Head of caudate nucleus (tissue), 42 donors: ENCODE data around the gene POLN.

Experiments used
- DNase-seq, 42 donors: peaks; one replicate each; pipeline versions ENCODE4 v3.0.0 to v3.0.0-alpha.2; 2020 to 2021; ENCODE audit warnings: mixed read lengths in 7 of 42
- intact Hi-C: fragments of 100-400 bp; cut with DNase I; formaldehyde crosslinking; loops from one replicate; pipeline ENCODE4 v1.15.0; 2022

The POLN gene

GRCh38 chr4:2061186-2062131, 180.5 kb downstream of the POLN start:
- intact Hi-C loops, result no loop called here
- DNase-seq, result peak in 1 of 42 donors; percentile 17

- intact Hi-C loops, result no loop called here
- DNase-seq, result peak in 2 of 42 donors; percentile 18 to 33
Observed at GRCh38 chr4:2060611-2061185, 181.2 kb downstream of the POLN start.

GRCh38 chr4:2059726-2060602, 182.0 kb downstream of the POLN start:
- DNase-seq, result peak in 25 of 42 donors; percentile 36 to 81 (median 69)
- intact Hi-C loops, result no loop called here

- intact Hi-C loops, result no loop called here
- peak; percentile 66 to 94 (median 87) for DNase-seq
Observed at GRCh38 chr4:2059046-2059725, 182.7 kb downstream of the POLN start, which contains the start of gene NAT8L. Gene NAT8L, plus strand, starts transcription at chr4:2059327. Its CDS starts 185 bp downstream, at chr4:2059512.

GRCh38 chr4:2058264-2059045, 183.5 kb downstream of the POLN start:
- DNase-seq, result peak in 38 of 42 donors; percentile 50 to 86 (median 72)
- intact Hi-C loops, result no loop called here

GRCh38 chr4:2057382-2058065, 184.4 kb downstream of the POLN start:
- DNase-seq, result peak in 4 of 42 donors; percentile 3 to 46 (median 26)
- intact Hi-C loops, result no loop called here

GRCh38 chr4:2054217-2054616, 187.7 kb downstream of the POLN start:
- DNase-seq, result peak in 6 of 42 donors; percentile 3 to 40 (median 17)

GRCh38 chr4:2051086-2051485, 190.8 kb downstream of the POLN start:
- intact Hi-C loops, result no loop called here
- DNase-seq, result peak in 2 of 42 donors; percentile 3 to 7

More at GRCh38 chr4:2054217-2054616, 187.7 kb downstream of the POLN start:
- intact Hi-C loops, result no loop called here

GRCh38 chr4:2049811-2050210, 192.1 kb downstream of the POLN start:
- peak in 2 of 42 donors; percentile 7 to 21 for DNase-seq
- intact Hi-C loops, result no loop called here

- intact Hi-C loops, result no loop called here
- peak in 2 of 42 donors; percentile 4 to 7 for DNase-seq
Observed at GRCh38 chr4:2049381-2049780, 192.5 kb downstream of the POLN start.

GRCh38 chr4:2048831-2049230, 193.1 kb downstream of the POLN start:
- intact Hi-C loops, result no loop called here
- DNase-seq, result peak in 2 of 42 donors; percentile 12 to 25

GRCh38 chr4:2047781-2048581, 193.9 kb downstream of the POLN start:
- intact Hi-C loops, result no loop called here
- DNase-seq, result peak in 3 of 42 donors; percentile 4 to 33 (median 10)

- DNase-seq, result peak in 3 of 42 donors; percentile 5 to 34 (median 14)
- intact Hi-C loops, result no loop called here
Observed at GRCh38 chr4:2047031-2047660, 194.8 kb downstream of the POLN start.

GRCh38 chr4:2046031-2046961, 195.6 kb downstream of the POLN start:
- DNase-seq, result peak in 4 of 42 donors; percentile 9 to 40 (median 32)
- intact Hi-C loops, result no loop called here

GRCh38 chr4:2045518-2045951, 196.4 kb downstream of the POLN start:
- DNase-seq, result peak in 3 of 42 donors; percentile 16 to 51 (median 43)

More at GRCh38 chr4:2045518-2045951, 196.4 kb downstream of the POLN start:
- intact Hi-C loops, result no loop called here
